Neuronal stem cell (in vitro differentiated cells): ENCODE data around the gene PEX11G.

Experiments used
- DNase-seq: peaks from one replicate; pipeline ENCODE4 v3.0.0-alpha.2; 2013; ENCODE audit warnings: low spot score
- H2AFZ ChIP-seq: one replicate; pipeline ENCODE4 v1.6.1; 2013; ENCODE audit warnings: mild to moderate bottlenecking, low read length, inconsistent platforms
- H2AK5ac ChIP-seq: 2 replicates; pipeline ENCODE4 v1.6.1; 2013; ENCODE audit warnings: low read depth, mild to moderate bottlenecking, inconsistent platforms, low read length, moderate library complexity, mixed read lengths
- H2BK120ac ChIP-seq: 2 replicates; pipeline ENCODE4 v1.6.1; 2013; ENCODE audit warnings: low read depth, mild to moderate bottlenecking, inconsistent platforms, low read length, moderate library complexity, mixed read lengths
- H2BK12ac ChIP-seq: one replicate; pipeline ENCODE4 v1.6.1; 2013; ENCODE audit warnings: low read length, inconsistent platforms
- H2BK15ac ChIP-seq: 2 replicates; pipeline ENCODE4 v1.6.1; 2013; ENCODE audit warnings: mild to moderate bottlenecking, low read length, inconsistent platforms, mixed read lengths
- H2BK5ac ChIP-seq: one replicate; pipeline ENCODE4 v1.6.1; 2013; ENCODE audit warnings: inconsistent platforms, mild to moderate bottlenecking, low read length, moderate library complexity
- H3K14ac ChIP-seq: one replicate; pipeline ENCODE4 v1.6.1; 2013; ENCODE audit warnings: low read length, inconsistent platforms
- H3K18ac ChIP-seq: 2 replicates; pipeline ENCODE4 v1.6.1; 2013; ENCODE audit warnings: low read length, inconsistent platforms
- H3K23ac ChIP-seq: 2 replicates; pipeline ENCODE4 v1.6.1; 2013; ENCODE audit warnings: low read depth, mild to moderate bottlenecking, mixed read lengths, low read length, inconsistent platforms; ENCODE audit not compliant: poor library complexity
- H3K27ac ChIP-seq: replicated peaks from 3 replicates; pipeline ENCODE4 v1.5.1; 2013; ENCODE audit warnings: low read length, inconsistent platforms
- H3K27me3 ChIP-seq, 3 experiments: 2 replicates each; pipeline ENCODE4 v1.6.1; 2013; ENCODE audit warnings: low read length in 3 of 3, mild to moderate bottlenecking in 2 of 3, inconsistent platforms in 1 of 3, low read depth in 1 of 3, mixed read lengths in 1 of 3, moderate library complexity in 1 of 3; ENCODE audit not compliant: control insufficient read depth in 3 of 3, insufficient read depth in 3 of 3
- H3K36me3 ChIP-seq, 2 donors: replicated peaks in 1 of 2; 2 replicates each; pipeline ENCODE4 v1.6.1; 2013; ENCODE audit warnings: low read length in 2 of 2; ENCODE audit not compliant: control insufficient read depth in 2 of 2, insufficient read depth in 2 of 2
- H3K4ac ChIP-seq: 2 replicates; pipeline ENCODE4 v1.6.1; 2013; ENCODE audit warnings: inconsistent platforms, mild to moderate bottlenecking, low read length, moderate library complexity
- H3K4me1 ChIP-seq, 2 donors: 1 replicate in 1 of 2; 2 replicates in 1 of 2; pipeline ENCODE4 v1.6.1; 2013; ENCODE audit warnings: low read length in 2 of 2, low read depth in 1 of 2; ENCODE audit not compliant: control insufficient read depth in 2 of 2, insufficient read depth in 1 of 2
- H3K4me2 ChIP-seq: one replicate; pipeline ENCODE4 v1.6.1; 2013; ENCODE audit warnings: mild to moderate bottlenecking, low read length, inconsistent platforms; ENCODE audit not compliant: insufficient read depth, poor library complexity, severe bottlenecking
- H3K4me3 ChIP-seq, 2 donors: 2 replicates each; pipeline ENCODE4 v1.5.1; 2013; ENCODE audit warnings: low read length in 2 of 2, mild to moderate bottlenecking in 2 of 2, inconsistent platforms in 1 of 2, moderate library complexity in 1 of 2
- H3K79me1 ChIP-seq: one replicate; pipeline ENCODE4 v1.6.1; 2013; ENCODE audit warnings: low read depth, mild to moderate bottlenecking, inconsistent platforms, low read length, moderate library complexity
- H3K9ac ChIP-seq: one replicate; pipeline ENCODE4 v1.6.1; 2013; ENCODE audit warnings: mild to moderate bottlenecking, low read depth, low read length, inconsistent platforms; ENCODE audit not compliant: poor library complexity
- H3K9me3 ChIP-seq, 2 donors: replicated peaks in 1 of 2; 2 replicates each; pipeline versions ENCODE3 to v1.6.1; 2013; ENCODE audit warnings: low read length in 2 of 2, mild to moderate bottlenecking in 2 of 2, inconsistent platforms in 1 of 2, low read depth in 1 of 2, mixed read lengths in 1 of 2, moderate library complexity in 1 of 2; ENCODE audit not compliant: control insufficient read depth in 2 of 2, insufficient read depth in 1 of 2
- H4K8ac ChIP-seq: one replicate; pipeline ENCODE4 v1.6.1; 2013; ENCODE audit warnings: low read depth, mild to moderate bottlenecking, inconsistent platforms, low read length, moderate library complexity
- H4K91ac ChIP-seq: one replicate; pipeline ENCODE4 v1.6.1; 2013; ENCODE audit warnings: low read length, low read depth, mild to moderate bottlenecking, inconsistent platforms; ENCODE audit not compliant: poor library complexity
- WGBS, 2 donors: extraction: QIAGEN DNeasy Blood & Tissue Kit; methylation state at CpG; one replicate each; pipeline ENCODE4 v1.1.7; 2013; ENCODE audit warnings: missing lambda C conversion rate in 2 of 2, mixed read lengths in 1 of 2; ENCODE audit not compliant: insufficient read length in 2 of 2, insufficient replicate concordance in 1 of 2; ENCODE audit errors: extremely low coverage in 2 of 2; 5-methylcytosine and 5-hydroxymethylcytosine counted together

The PEX11G gene

DNA sequence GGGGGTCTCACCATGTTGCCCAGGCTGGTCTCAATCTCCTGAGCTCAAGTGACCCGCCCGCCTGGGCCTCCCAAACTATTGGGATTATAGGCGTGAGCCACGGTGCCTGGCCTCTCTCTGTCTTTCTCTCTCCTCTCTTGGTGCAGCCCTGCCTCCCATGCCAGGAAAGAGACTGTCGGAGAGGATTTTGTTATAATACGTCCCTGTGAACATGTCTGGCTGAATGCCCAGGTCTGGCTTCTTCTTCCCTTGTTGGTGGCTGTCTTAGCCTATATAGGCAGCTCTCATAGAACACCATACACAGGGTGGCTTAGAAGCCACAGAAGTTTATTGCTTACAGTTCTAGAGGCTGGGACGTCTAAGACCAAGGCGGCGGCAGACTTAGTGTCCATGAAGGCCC is 46.4 kb downstream of the PEX11G start:
- no peak overlapping the region for H2AK5ac ChIP-seq
- H2BK15ac ChIP-seq, result no peak overlapping the region
- H2BK120ac ChIP-seq, result no peak overlapping the region
- no peak overlapping the region for H3K4me2 ChIP-seq
- peaks cover 2% of the 10 kb centered on the region for H3K79me1 ChIP-seq
- peaks cover 20 to 76% of the 10 kb centered on the region in 2 donors for H3K36me3 ChIP-seq
- no peak for DNase-seq
- no peak overlapping the region for H3K9ac ChIP-seq
- H3K14ac ChIP-seq, result no peak overlapping the region
- no peaks in the 10 kb centered on the region for H3K9me3 ChIP-seq
- H4K91ac ChIP-seq, result no peak overlapping the region
- H2BK5ac ChIP-seq, result no peak overlapping the region
- no peak overlapping the region for H4K8ac ChIP-seq
- WGBS, 2 donors, result no CpG with 5 or more reads among the region's 9 CpGs
- no peak overlapping the region for H2BK12ac ChIP-seq
- no peaks in the 10 kb centered on the region for H3K4me1 ChIP-seq
- H3K27me3 ChIP-seq, result no peaks in the 10 kb centered on the region
- no peak overlapping the region for H3K23ac ChIP-seq
- no peak overlapping the region for H3K27ac ChIP-seq
- no peak overlapping the region for H2AFZ ChIP-seq
- H3K18ac ChIP-seq, result no peak overlapping the region
- H3K4me3 ChIP-seq, result no peak overlapping the region
- H3K4ac ChIP-seq, result no peak overlapping the region

DNA sequence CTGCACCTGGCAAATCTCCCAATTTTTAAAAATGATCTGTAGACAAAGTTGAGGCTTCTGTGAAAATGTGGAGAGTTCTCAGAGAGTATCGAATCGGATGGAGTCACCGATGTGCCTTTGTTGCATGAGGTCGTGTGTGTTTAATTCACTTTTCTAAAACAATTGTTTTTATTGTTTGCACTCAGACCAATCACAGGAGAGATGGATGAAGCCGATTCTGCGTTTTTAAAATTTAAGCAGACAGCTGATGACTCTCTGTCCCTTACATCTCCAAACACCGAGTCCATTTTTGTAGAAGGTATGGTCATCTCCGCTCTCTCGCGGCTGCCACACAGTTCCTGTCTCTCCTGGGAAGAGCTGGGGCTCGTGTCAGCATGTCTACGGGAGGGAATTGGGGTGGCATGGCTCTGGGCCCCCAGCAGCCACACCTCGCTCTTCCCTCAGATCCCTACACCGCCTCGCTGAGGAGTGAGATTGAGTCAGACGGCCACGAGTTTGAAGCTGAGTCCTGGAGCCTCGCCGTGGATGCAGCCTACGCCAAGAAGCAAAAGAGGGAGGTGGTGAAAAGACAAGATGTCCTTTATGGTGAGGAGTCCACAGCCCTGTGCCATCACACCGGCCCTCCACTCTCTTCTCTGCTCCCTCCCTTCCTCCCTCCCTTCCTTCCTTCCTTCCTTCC is 47.2 kb downstream of the PEX11G start:
- Histone ChIP-seq H2BK12ac (no peak overlapping the region), H3K23ac (no peak overlapping the region), H3K4ac (no peak overlapping the region)

GRCh38 chr19:7440188-7440975 is 48.5 kb downstream of the PEX11G start:
- H2AFZ ChIP-seq, result no peak overlapping the region
- H2AK5ac ChIP-seq, result no peak overlapping the region
- H3K4me2 ChIP-seq, result no peak overlapping the region
- H4K91ac ChIP-seq, result no peak overlapping the region
- peaks cover 20 to 58% of the 10 kb centered on the region in 2 donors for H3K36me3 ChIP-seq
- no peak for DNase-seq
- peak overlapping the region; percentile 56 for H4K8ac ChIP-seq
- no peak overlapping the region for H2BK12ac ChIP-seq
- H3K27ac ChIP-seq, result no peak overlapping the region
- H3K79me1 ChIP-seq, result peaks cover 2% of the 10 kb centered on the region
- H3K14ac ChIP-seq, result no peak overlapping the region
- no peak overlapping the region for H3K23ac ChIP-seq
- no peaks in the 10 kb centered on the region for H3K4me1 ChIP-seq
- no peak overlapping the region for H3K4ac ChIP-seq
- H2BK120ac ChIP-seq, result no peak overlapping the region
- H3K9ac ChIP-seq, result no peak overlapping the region
- H2BK5ac ChIP-seq, result no peak overlapping the region
- no CpG with 5 or more reads among the region's 43 CpGs for WGBS, 2 donors
- no peaks in the 10 kb centered on the region for H3K27me3 ChIP-seq
- H2BK15ac ChIP-seq, result no peak overlapping the region
- no peaks in the 10 kb centered on the region for H3K9me3 ChIP-seq
- no peak overlapping the region for H3K4me3 ChIP-seq
- H3K18ac ChIP-seq, result no peak overlapping the region

More for the DNA sequence above, 47.2 kb downstream of the PEX11G start:
- Histone ChIP-seq H3K4me1 (no peaks in the 10 kb centered on the region), H2BK5ac (no peak overlapping the region), H3K36me3 (peaks cover 20 to 68% of the 10 kb centered on the region in 2 donors), H2BK120ac (no peak overlapping the region), H2AFZ (no peak overlapping the region), H3K27me3 (no peaks in the 10 kb centered on the region), H2AK5ac (no peak overlapping the region), H2BK15ac (no peak overlapping the region), H3K9ac (peak overlapping the region; percentile 44), H3K4me2 (no peak overlapping the region), H3K14ac (no peak overlapping the region), H3K4me3 (no peak overlapping the region), H3K18ac (no peak overlapping the region), H3K9me3 (no peaks in the 10 kb centered on the region), H4K8ac (no peak overlapping the region), H3K79me1 (peaks cover 2% of the 10 kb centered on the region), H3K27ac (no peak overlapping the region), H4K91ac (no peak overlapping the region)
- DNase-seq, result no peak
- WGBS, 2 donors, result no CpG with 5 or more reads among the region's 21 CpGs

GRCh38 chr19:7435586-7435985 is 53.2 kb downstream of the PEX11G start:
- WGBS, 2 donors, result no CpG with 5 or more reads among the region's 3 CpGs
- Histone ChIP-seq H3K4me2 (no peak overlapping the region), H4K91ac (no peak overlapping the region), H3K14ac (no peak overlapping the region), H3K23ac (no peak overlapping the region), H3K36me3 (peaks cover 4 to 13% of the 10 kb centered on the region in 2 donors), H3K18ac (no peak overlapping the region), H3K27ac (no peak overlapping the region), H3K4ac (no peak overlapping the region), H2BK120ac (no peak overlapping the region), H3K27me3 (no peaks in the 10 kb centered on the region), H2AFZ (no peak overlapping the region), H3K4me1 (no peaks in the 10 kb centered on the region), H3K4me3 (no peak overlapping the region), H2BK15ac (no peak overlapping the region), H2BK12ac (no peak overlapping the region), H4K8ac (no peak overlapping the region), H3K79me1 (no peaks in the 10 kb centered on the region), H3K9ac (no peak overlapping the region), H3K9me3 (no peaks in the 10 kb centered on the region), H2AK5ac (no peak overlapping the region), H2BK5ac (no peak overlapping the region)
- DNase-seq, result no peak
